Stromal cell of bone marrow (primary cell): Measurements from ENCODE around the gene MRPL10.

Experiments
- DNase-seq: peaks from one replicate; pipeline ENCODE4 v3.0.0-alpha.2; 2012; ENCODE audit warnings: low read depth

Gene MRPL10

GRCh38 chr17:47812146-47812920, 19.0 kb downstream of the MRPL10 start:
- DNase-seq: no peak

- no peak for DNase-seq
Measured at GRCh38 chr17:47811709-47812108, 19.6 kb downstream of the MRPL10 start.

- no peak for DNase-seq
Measured at GRCh38 chr17:47810901-47811635, 20.3 kb downstream of the MRPL10 start.

GRCh38 chr17:47810200-47810821, 21.0 kb downstream of the MRPL10 start:
- peak; percentile 82 for DNase-seq

- no peak for DNase-seq
Measured at GRCh38 chr17:47808830-47809480, 22.4 kb downstream of the MRPL10 start.

- DNase-seq: no peak
Measured at GRCh38 chr17:47808036-47808829, 23.1 kb downstream of the MRPL10 start.

GRCh38 chr17:47807421-47807820, 23.9 kb downstream of the MRPL10 start:
- no peak for DNase-seq

- DNase-seq: no peak
Measured at GRCh38 chr17:47806913-47807255, 24.5 kb downstream of the MRPL10 start.

GRCh38 chr17:47806026-47806912, 25.1 kb downstream of the MRPL10 start:
- DNase-seq: no peak

GRCh38 chr17:47804461-47804860, 26.9 kb downstream of the MRPL10 start:
- DNase-seq: no peak

- DNase-seq: no peak
Measured at GRCh38 chr17:47803751-47804150, 27.6 kb downstream of the MRPL10 start.

- DNase-seq: no peak
Measured at GRCh38 chr17:47803201-47803600, 28.1 kb downstream of the MRPL10 start.

- DNase-seq: peak; percentile 14
Measured at GRCh38 chr17:47802341-47803022, 28.9 kb downstream of the MRPL10 start.

- no peak for DNase-seq
Measured at GRCh38 chr17:47801906-47802305, 29.4 kb downstream of the MRPL10 start.

- no peak for DNase-seq
Measured at GRCh38 chr17:47801176-47801765, 30.1 kb downstream of the MRPL10 start.

- DNase-seq: no peak
Measured at GRCh38 chr17:47800686-47801085, 30.7 kb downstream of the MRPL10 start.

GRCh38 chr17:47797797-47798196, 33.5 kb downstream of the MRPL10 start:
- no peak for DNase-seq

- DNase-seq: no peak
Measured at GRCh38 chr17:47792979-47793378, 38.4 kb downstream of the MRPL10 start.

- DNase-seq: no peak
Measured at GRCh38 chr17:47792457-47792856, 38.9 kb downstream of the MRPL10 start.

- no peak for DNase-seq
Measured at GRCh38 chr17:47791025-47791424, 40.3 kb downstream of the MRPL10 start.
